IMR-90 (cell line): Measurements from ENCODE around the gene LEKR1. TPM values are rescaled to one million over a fixed set of nuclear protein-coding genes. Genes with fewer than 3 reads are reported as not detected.

Source experiments
- ATAC-seq: fragments of 200-7000 bp; cut with Tn5 transposase; 2 replicates; pipeline ENCODE4 v1.9.1; 2020; ENCODE audit warnings: low read depth, mild to moderate bottlenecking, moderate library complexity
- BruUV-seq: library from RNA; stranded (reverse); fragments of 400-500 nt; replicated peaks from 2 replicates; lab custom pipeline; 2021; lab: Mats Ljungman, UMichigan
- CTCF ChIA-PET: fragments of 300-600 bp; formaldehyde crosslinking; extraction: SDS; loops from one replicate; lab custom pipeline; 2021; ENCODE audit warnings: antibody characterized with exemption; lab: Yijun Ruan, JAX
- POLR2A ChIA-PET: fragments of 300-600 bp; sonication (Branson Sonifier 250); formaldehyde crosslinking; loops from one replicate; lab custom pipeline; 2022; ENCODE audit warnings: antibody characterized with exemption; ENCODE audit not compliant: unreplicated experiment; lab: Charles Lee
- DNase-seq: peaks from one replicate; pipeline ENCODE4 v3.0.0; 2013
- H2AFZ ChIP-seq: replicated peaks from 2 replicates; pipeline ENCODE3; 2013; ENCODE audit warnings: low read length, mild to moderate bottlenecking; ENCODE audit not compliant: poor library complexity
- H2AK5ac ChIP-seq: 2 replicates; pipeline ENCODE4 v1.6.1; 2013; ENCODE audit warnings: low read depth, low read length, inconsistent platforms
- H2AK9ac ChIP-seq: replicated peaks from 2 replicates; pipeline ENCODE3; 2013; ENCODE audit warnings: mild to moderate bottlenecking, low read depth, low read length, moderate library complexity; ENCODE audit not compliant: poor library complexity
- H2BK120ac ChIP-seq: 2 replicates; pipeline ENCODE4 v1.6.1; 2013; ENCODE audit warnings: low read depth, low read length, inconsistent platforms
- H2BK15ac ChIP-seq: 3 replicates; pipeline ENCODE4 v1.6.1; 2013; ENCODE audit warnings: low read depth, low read length, inconsistent platforms
- H2BK20ac ChIP-seq: 2 replicates; pipeline ENCODE4 v1.6.1; 2013; ENCODE audit warnings: low read depth, mild to moderate bottlenecking, inconsistent platforms, low read length, moderate library complexity
- H2BK5ac ChIP-seq: 2 replicates; pipeline ENCODE4 v1.6.1; 2013; ENCODE audit warnings: mild to moderate bottlenecking, low read depth, low read length, inconsistent platforms; ENCODE audit not compliant: poor library complexity, severe bottlenecking
- H3K14ac ChIP-seq: replicated peaks from 2 replicates; pipeline ENCODE4 v1.6.1; 2013; ENCODE audit warnings: low read depth, low read length, inconsistent platforms
- H3K18ac ChIP-seq: 2 replicates; pipeline ENCODE4 v1.6.1; 2013; ENCODE audit warnings: low read depth, low read length, control low read depth
- H3K23ac ChIP-seq: 2 replicates; pipeline ENCODE4 v1.6.1; 2013; ENCODE audit warnings: low read depth, low read length, inconsistent platforms
- H3K27ac ChIP-seq: 2 replicates; pipeline ENCODE4 v1.5.1; 2013; ENCODE audit warnings: mild to moderate bottlenecking, control low read depth, low read length; ENCODE audit not compliant: insufficient read depth
- H3K27me3 ChIP-seq: 2 replicates; pipeline ENCODE4 v1.6.1; 2013; ENCODE audit warnings: low read length; ENCODE audit not compliant: control insufficient read depth, insufficient read depth
- H3K36me3 ChIP-seq: 2 replicates; pipeline ENCODE4 v1.6.1; 2013; ENCODE audit warnings: low read length, mixed read lengths; ENCODE audit not compliant: control insufficient read depth, insufficient read depth
- H3K4ac ChIP-seq: 2 replicates; pipeline ENCODE4 v1.6.1; 2013; ENCODE audit warnings: low read depth, low read length, inconsistent platforms
- H3K4me1 ChIP-seq: 2 replicates; pipeline ENCODE4 v1.6.1; 2013; ENCODE audit warnings: low read length, mixed read lengths; ENCODE audit not compliant: control insufficient read depth, insufficient read depth
- H3K4me2 ChIP-seq: 2 replicates; pipeline ENCODE4 v1.6.1; 2013; ENCODE audit warnings: low read depth, mild to moderate bottlenecking, control low read depth, low read length, moderate library complexity
- H3K4me3 ChIP-seq: 2 replicates; pipeline ENCODE4 v1.5.1; 2013; ENCODE audit warnings: low read depth, mild to moderate bottlenecking, control low read depth, low read length, moderate library complexity; ENCODE audit not compliant: insufficient read depth
- H3K56ac ChIP-seq: 2 replicates; pipeline ENCODE4 v1.6.1; 2013; ENCODE audit warnings: low read length, inconsistent platforms; ENCODE audit not compliant: insufficient read depth; ENCODE audit errors: extremely low read depth
- H3K79me1 ChIP-seq, 2 experiments: 2 replicates each; pipeline ENCODE4 v1.6.1; 2013; ENCODE audit warnings: low read length in 2 of 2, inconsistent platforms in 1 of 2, low read depth in 1 of 2
- H3K9ac ChIP-seq: 2 replicates; pipeline ENCODE4 v1.6.1; 2013; ENCODE audit warnings: low read depth, low read length, control low read depth
- H3K9me1 ChIP-seq: 2 replicates; pipeline ENCODE4 v1.6.1; 2013; ENCODE audit warnings: low read length, inconsistent platforms; ENCODE audit not compliant: insufficient read depth
- H3K9me3 ChIP-seq: 2 replicates; pipeline ENCODE4 v1.6.1; 2013; ENCODE audit warnings: low read length; ENCODE audit not compliant: control insufficient read depth, insufficient read depth
- H4K20me1 ChIP-seq: 2 replicates; pipeline ENCODE4 v1.6.1; 2013; ENCODE audit warnings: low read length, inconsistent platforms; ENCODE audit not compliant: insufficient read depth
- H4K5ac ChIP-seq: 2 replicates; pipeline ENCODE4 v1.6.1; 2013; ENCODE audit warnings: mild to moderate bottlenecking, low read depth, low read length, control low read depth
- H4K8ac ChIP-seq, 2 experiments: 2 replicates each; pipeline ENCODE4 v1.6.1; 2013; ENCODE audit warnings: low read depth in 2 of 2, low read length in 2 of 2, control low read depth in 1 of 2, inconsistent platforms in 1 of 2
- H4K91ac ChIP-seq: 2 replicates; pipeline ENCODE4 v1.6.1; 2013; ENCODE audit warnings: low read depth, low read length, inconsistent platforms; ENCODE audit not compliant: insufficient read depth
- MAZ ChIP-seq: IDR thresholded peaks from 2 replicates; pipeline ENCODE4 v1.6.1; 2012; ENCODE audit warnings: low read depth, mild to moderate bottlenecking, low read length, improper control_type of control experiment, moderate library complexity, borderline replicate concordance
- RFX5 ChIP-seq: IDR thresholded peaks from 2 replicates; pipeline ENCODE4 v1.8.0; 2012; ENCODE audit warnings: low read depth, mild to moderate bottlenecking, low read length, moderate library complexity
- WGBS, 2 experiments: methylation state at CpG; one replicate each; pipeline versions ENCODE4 v1.1.5 to v1.1.7; 2013; ENCODE audit warnings: missing lambda C conversion rate in 2 of 2; ENCODE audit not compliant: insufficient read length in 1 of 2; ENCODE audit errors: extremely low coverage in 2 of 2; 5-methylcytosine and 5-hydroxymethylcytosine counted together
- dilution Hi-C: fragments of 300-500 bp; cut with HindIII; formaldehyde crosslinking; loops from one replicate; pipeline ENCODE4 v1.14.3; 2018; ENCODE audit warnings: low sequenced_read_pairs; ENCODE audit not compliant: unreplicated experiment
- in situ Hi-C: fragments of 300-500 bp; cut with MboI; formaldehyde crosslinking; loops from 3 replicates; pipeline ENCODE4 v1.14.3; 2019; ENCODE audit warnings: low sequenced_read_pairs, inconsistent platforms, mixed read lengths
- intact Hi-C: fragments of 100-400 bp; cut with micrococcal nuclease; formaldehyde crosslinking; loops from 2 replicates; pipeline ENCODE4 v1.10.0; 2022
- polyA plus RNA-seq, 3 experiments: library from polyadenylated mRNA; depleted of rRNA; stranded (reverse); fragments of >200 nt; gene quantifications; 2 replicates each; pipeline ENCODE4 v1.2.3, GENCODE V29; 2012; ENCODE audit warnings: low replicate concordance in 1 of 3
- total RNA-seq: library from RNA; depleted of rRNA; stranded (reverse); fragments of >200 nt; gene quantifications from 2 replicates; pipeline ENCODE4 v1.2.3, GENCODE V29; 2012

LEKR1 gene
- total and polyA plus RNA-seq, 2 of the 4 experiments (the other 2 are of a cell fraction) = 0.19 to 0.36 TPM

GRCh38 chr3:156985711-156986110, 159.6 kb downstream of the LEKR1 start:
- Histone ChIP-seq H3K56ac (no peak overlapping the region), H2AK9ac (no peak overlapping the region), H3K9ac (no peak overlapping the region), H2AFZ (no peak overlapping the region), H3K36me3 (no peaks in the 10 kb centered on the region), H4K91ac (no peak overlapping the region), H2BK5ac (no peak overlapping the region), H2BK120ac (no peak overlapping the region), H3K4ac (no peak overlapping the region), H3K27me3 (no peaks in the 10 kb centered on the region; the same call in 1 of the 2 replicates), H4K20me1 (no peaks in the 10 kb centered on the region), H4K8ac (no peak overlapping the region), H4K5ac (no peak overlapping the region), H2BK20ac (no peak overlapping the region), H3K4me2 (no peak overlapping the region), H3K79me1 (no peaks in the 10 kb centered on the region), H3K4me3 (no peak overlapping the region), H3K9me1 (no peaks in the 10 kb centered on the region), H2AK5ac (no peak overlapping the region), H3K18ac (no peak overlapping the region), H2BK15ac (no peak overlapping the region), H3K9me3 (no peaks in the 10 kb centered on the region), H3K4me1 (no peaks in the 10 kb centered on the region), H3K23ac (no peak overlapping the region), H3K14ac (no peak overlapping the region), H3K27ac (no peak overlapping the region)
- dilution Hi-C loops = no loop called here
- POLR2A ChIA-PET = no interaction called here
- CTCF ChIA-PET = interaction anchor here (0.7 to 0.9 kb wide), 2 partner anchors 13 to 19 kb away, joined by 3 to 6 read pairs; no protein-coding TSS in a partner anchor
- no peak for ATAC-seq
- no peak for DNase-seq
- intact Hi-C loops = no loop called here
- in situ Hi-C loops = no loop called here
- no TSS peak for BruUV-seq
- no peak for TF ChIP-seq RFX5
- no peak for TF ChIP-seq MAZ
- 70% methylated on average over 5 of the region's 5 CpGs; no CpG with 5 or more reads in 1 of the 2 experiments for WGBS, 2 experiments
